NCI-H226 (cell line): ENCODE results near the gene TACR3.
"Not testable (repeated sequence)": the region's sequence is repeated elsewhere in the genome, so short reads cannot be mapped to it uniquely, and the experiment has no call there.

Source experiments
- DNase-seq: peaks from one replicate; pipeline ENCODE4 v3.0.0-alpha.2; 2015

Gene TACR3

GRCh38 chr4:103719830-103720207, at the start of gene TACR3:
Gene TACR3 (minus strand): TSS chr4:103719985. CDS start chr4:103719675, 310 bp downstream.
- DNase-seq: no peak

- DNase-seq: no peak
These were observed 37.8 kb upstream of the TACR3 start for GRCh38 chr4:103757631-103758030.

GRCh38 chr4:103756741-103757140, 37.0 kb upstream of the TACR3 start:
- no peak for DNase-seq

GRCh38 chr4:103754844-103755243, 35.1 kb upstream of the TACR3 start:
- DNase-seq: no peak

GRCh38 chr4:103753868-103754653, 34.3 kb upstream of the TACR3 start:
- DNase-seq: no peak

- not testable (repeated sequence) for DNase-seq
These were observed 3.4 kb upstream of the TACR3 start for GRCh38 chr4:103723150-103723549.

- no peak for DNase-seq
These were observed 1.5 kb upstream of the TACR3 start for GRCh38 chr4:103721251-103721650.

- DNase-seq: no peak
These were observed 876 bp upstream of the TACR3 start for GRCh38 chr4:103720661-103721060.

- no peak for DNase-seq
These were observed 518 bp downstream of the TACR3 start for GRCh38 chr4:103719105-103719829.

GRCh38 chr4:103692615-103693014, 27.2 kb downstream of the TACR3 start:
- DNase-seq: no peak

GRCh38 chr4:103673983-103674382, 45.8 kb downstream of the TACR3 start:
- DNase-seq: no peak

GRCh38 chr4:103666764-103667163, 53.0 kb downstream of the TACR3 start:
- DNase-seq: not testable (repeated sequence)

GRCh38 chr4:103664436-103665075, 55.2 kb downstream of the TACR3 start:
- DNase-seq: no peak

- no peak for DNase-seq
These were observed 71.2 kb downstream of the TACR3 start for GRCh38 chr4:103648541-103648940.

- no peak for DNase-seq
These were observed 73.8 kb downstream of the TACR3 start for GRCh38 chr4:103645991-103646390.

GRCh38 chr4:103634236-103634635, 85.5 kb downstream of the TACR3 start:
- no peak for DNase-seq

GRCh38 chr4:103626296-103626695, 93.5 kb downstream of the TACR3 start:
- DNase-seq: no peak

- DNase-seq: no peak
These were observed 127.9 kb downstream of the TACR3 start for GRCh38 chr4:103591841-103592240.

- no peak for DNase-seq
These were observed 152.2 kb downstream of the TACR3 start for GRCh38 chr4:103567591-103567990.

- not testable (repeated sequence) for DNase-seq
These were observed 160.6 kb downstream of the TACR3 start for GRCh38 chr4:103559178-103559577.
